OCI-LY1 (cell line): ENCODE results near the gene PSTPIP2.

Experiments used
- H2AFZ ChIP-seq: fragments of 200-600 bp; sonication (generic), shearing (Covaris generic); 2 replicates; pipeline ENCODE4 v1.6.0; 2014; ENCODE audit warnings: antibody characterized with exemption, mild to moderate bottlenecking, low read length
- H3F3A ChIP-seq: fragments of 200-600 bp; sonication (generic), shearing (Covaris generic); 2 replicates; pipeline ENCODE4 v1.6.0; 2014; ENCODE audit warnings: mild to moderate bottlenecking, antibody characterized with exemption, low read length, moderate library complexity; ENCODE audit not compliant: insufficient read depth
- H3K27ac ChIP-seq: fragments of 200-600 bp; sonication (generic); 2 replicates; pipeline ENCODE4 v1.5.1; 2014; ENCODE audit warnings: low read length, mixed run types, mild to moderate bottlenecking, low read depth; ENCODE audit not compliant: poor library complexity, severe bottlenecking
- H3K27me3 ChIP-seq: fragments of 200-600 bp; sonication (generic); 2 replicates; pipeline ENCODE4 v1.6.0; 2014; ENCODE audit warnings: antibody characterized with exemption, mild to moderate bottlenecking, low read length, moderate library complexity; ENCODE audit not compliant: insufficient read depth
- H3K36me3 ChIP-seq: fragments of 200-600 bp; sonication (generic); 2 replicates; pipeline ENCODE4 v1.6.1; 2014; ENCODE audit warnings: mild to moderate bottlenecking, antibody characterized with exemption, low read length, moderate library complexity, mixed read lengths; ENCODE audit not compliant: insufficient read depth
- H3K4me1 ChIP-seq: fragments of 200-600 bp; sonication (generic); 2 replicates; pipeline ENCODE4 v1.5.1; 2014; ENCODE audit warnings: mild to moderate bottlenecking, low read length, moderate library complexity; ENCODE audit not compliant: insufficient read depth, severe bottlenecking
- H3K4me2 ChIP-seq: fragments of 200-600 bp; sonication (generic), shearing (Covaris generic); 2 replicates; pipeline ENCODE4 v1.6.1; 2014; ENCODE audit warnings: low read length
- H3K4me3 ChIP-seq: fragments of 200-600 bp; sonication (generic); 2 replicates; pipeline ENCODE4 v1.5.1; 2014; ENCODE audit warnings: low read length, low read depth, mild to moderate bottlenecking, mixed read lengths; ENCODE audit not compliant: poor library complexity, severe bottlenecking
- H3K79me2 ChIP-seq: fragments of 200-600 bp; shearing (Covaris generic); 2 replicates; pipeline ENCODE4 v1.6.1; 2016; ENCODE audit warnings: mixed run types, low read length, mixed read lengths; ENCODE audit not compliant: insufficient read depth
- H3K9ac ChIP-seq: fragments of 200-600 bp; sonication (generic), shearing (Covaris generic); 2 replicates; pipeline ENCODE4 v1.6.1; 2014; ENCODE audit warnings: mild to moderate bottlenecking, low read length, mixed read lengths
- H3K9me2 ChIP-seq: fragments of 200-600 bp; sonication (generic), shearing (Covaris generic); 2 replicates; pipeline ENCODE4 v1.6.1; 2014; ENCODE audit warnings: low read depth, mild to moderate bottlenecking, low read length, mixed read lengths
- H3K9me3 ChIP-seq: fragments of 200-600 bp; shearing (Covaris generic); 2 replicates; pipeline ENCODE4 v1.6.1; 2014; ENCODE audit warnings: low read length, mixed read lengths
- H4K20me1 ChIP-seq: fragments of 200-600 bp; sonication (generic), shearing (Covaris generic); 2 replicates; pipeline ENCODE4 v1.6.0; 2016; ENCODE audit warnings: mild to moderate bottlenecking, low read length; ENCODE audit not compliant: insufficient read depth
- CTCF ChIP-seq: fragments of 200-600 bp; sonication (generic), shearing (Covaris generic); IDR thresholded peaks from 2 replicates; pipeline ENCODE4 v1.5.1; 2017; ENCODE audit warnings: mild to moderate bottlenecking, antibody characterized with exemption, low read length, moderate library complexity, mixed read lengths
- EZH2 ChIP-seq: fragments of 200-600 bp; sonication (generic), shearing (Covaris generic); IDR thresholded peaks from 2 replicates; pipeline ENCODE4 v1.8.0; 2017; ENCODE audit warnings: borderline replicate concordance, mixed run types, mild to moderate bottlenecking, antibody characterized with exemption, low read length, moderate library complexity, mixed read lengths

PSTPIP2 gene

GRCh38 chr18:46072959-46073358 is 899 bp upstream of the PSTPIP2 start:
- H3K9me2 ChIP-seq, result no peaks in the 10 kb centered on the region
- no peak overlapping the region for H3K27ac ChIP-seq
- H3K4me3 ChIP-seq, result no peak overlapping the region
- TF ChIP-seq EZH2, result no peak
- H3K36me3 ChIP-seq, result peaks cover 8% of the 10 kb centered on the region
- H3F3A ChIP-seq, result no peaks in the 10 kb centered on the region; the same call in 1 of the 2 replicates
- no peak overlapping the region for H3K9ac ChIP-seq
- H4K20me1 ChIP-seq, result no peaks in the 10 kb centered on the region
- H2AFZ ChIP-seq, result no peak overlapping the region
- no peaks in the 10 kb centered on the region for H3K4me1 ChIP-seq
- no peaks in the 10 kb centered on the region for H3K79me2 ChIP-seq
- H3K27me3 ChIP-seq, result no peaks in the 10 kb centered on the region
- H3K4me2 ChIP-seq, result no peak overlapping the region
- H3K9me3 ChIP-seq, result no peaks in the 10 kb centered on the region

DNA sequence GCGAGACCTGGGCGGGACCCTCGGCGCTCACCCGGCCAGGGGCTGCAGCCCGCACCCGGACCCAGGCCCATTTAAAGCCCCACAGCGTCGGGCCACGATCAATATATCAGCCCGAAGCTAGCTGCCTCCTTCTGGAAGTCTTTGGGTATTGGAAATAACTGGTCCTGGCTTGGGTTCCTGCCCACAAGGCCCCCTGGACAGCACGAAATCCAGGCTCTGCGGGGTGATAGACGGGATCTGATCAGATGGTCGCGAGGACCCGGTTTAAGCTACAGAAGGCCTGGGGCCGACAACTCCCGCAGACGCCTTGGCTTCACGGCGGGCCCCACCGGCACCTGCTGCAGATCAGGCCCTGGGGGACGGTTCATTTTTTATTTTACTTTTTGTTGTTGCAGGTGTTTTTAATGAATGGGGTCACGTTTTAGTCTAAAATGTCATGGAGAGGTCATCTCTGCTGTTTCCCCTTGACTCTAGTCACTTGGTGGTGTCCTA is 362 bp upstream of the PSTPIP2 start:
- H3F3A ChIP-seq, result no peaks in the 10 kb centered on the region
- H3K79me2 ChIP-seq, result no peaks in the 10 kb centered on the region
- H3K36me3 ChIP-seq, result peaks cover 3% of the 10 kb centered on the region
- H3K9me3 ChIP-seq, result no peaks in the 10 kb centered on the region
- TF ChIP-seq CTCF, result no peak
- TF ChIP-seq EZH2, result no peak
- no peaks in the 10 kb centered on the region for H4K20me1 ChIP-seq
- no peak overlapping the region for H3K9ac ChIP-seq
- no peak overlapping the region for H2AFZ ChIP-seq
- H3K27me3 ChIP-seq, result no peaks in the 10 kb centered on the region
- peaks cover 4% of the 10 kb centered on the region for H3K4me1 ChIP-seq
- H3K9me2 ChIP-seq, result no peaks in the 10 kb centered on the region
- H3K4me2 ChIP-seq, result no peak overlapping the region
- H3K4me3 ChIP-seq, result no peak overlapping the region
- H3K27ac ChIP-seq, result no peak overlapping the region

GRCh38 chr18:46070815-46071652 is 1.0 kb downstream of the PSTPIP2 start:
- no peak overlapping the region for H3K27ac ChIP-seq
- no peaks in the 10 kb centered on the region for H3K9me2 ChIP-seq
- no peak overlapping the region for H2AFZ ChIP-seq
- H3K79me2 ChIP-seq, result no peaks in the 10 kb centered on the region
- H3K4me1 ChIP-seq, result peaks cover 6% of the 10 kb centered on the region
- H3K4me3 ChIP-seq, result no peak overlapping the region
- no peaks in the 10 kb centered on the region for H3K9me3 ChIP-seq
- H3K27me3 ChIP-seq, result no peaks in the 10 kb centered on the region
- H3K36me3 ChIP-seq, result no peaks in the 10 kb centered on the region; the same call in 1 of the 2 replicates
- TF ChIP-seq CTCF (no peak), EZH2 (no peak)
- H3K9ac ChIP-seq, result no peak overlapping the region
- no peaks in the 10 kb centered on the region for H3F3A ChIP-seq
- H4K20me1 ChIP-seq, result no peaks in the 10 kb centered on the region
- no peak overlapping the region for H3K4me2 ChIP-seq
